Keratinocyte (primary cell): ENCODE results near the gene METTL24. TPM values are rescaled to one million over a fixed set of nuclear protein-coding genes. Genes with fewer than 3 reads are reported as not detected.

Source experiments
- DNase-seq: peaks from one replicate; pipeline ENCODE4 v3.0.0-alpha.2; 2011; ENCODE audit warnings: low read depth, missing footprints, low spot score
- FAIRE-seq: peaks from 2 replicates; lab custom pipeline; 2011; peaks lifted over from hg19 to GRCh38; lab: Jason Lieb, UNC
- H2AFZ ChIP-seq: 2 replicates; pipeline ENCODE4 v1.6.0; 2012; ENCODE audit warnings: low read length, control low read depth, inconsistent platforms; ENCODE audit not compliant: control insufficient read depth
- H3K27ac ChIP-seq: 2 replicates; pipeline ENCODE4 v1.5.1; 2011; ENCODE audit warnings: low read length; ENCODE audit not compliant: control insufficient read depth, insufficient read depth
- H3K27me3 ChIP-seq: 3 replicates; pipeline ENCODE4 v1.6.0; 2011; ENCODE audit warnings: low read length; ENCODE audit not compliant: control insufficient read depth, insufficient read depth; ENCODE audit errors: extremely low read depth
- H3K36me3 ChIP-seq, 2 experiments: 2 replicates in 1 of 2; 3 replicates in 1 of 2; pipeline ENCODE4 v1.5.1; 2011; ENCODE audit warnings: low read length in 2 of 2, mild to moderate bottlenecking in 1 of 2; ENCODE audit not compliant: control insufficient read depth in 2 of 2, insufficient read depth in 2 of 2; ENCODE audit errors: extremely low read depth in 1 of 2
- H3K4me1 ChIP-seq: 3 replicates; pipeline ENCODE4 v1.5.1; 2011; ENCODE audit warnings: low read length; ENCODE audit not compliant: control insufficient read depth, insufficient read depth; ENCODE audit errors: extremely low read depth
- H3K4me2 ChIP-seq: 3 replicates; pipeline ENCODE4 v1.6.0; 2011; ENCODE audit warnings: low read depth, low read length; ENCODE audit not compliant: control insufficient read depth, insufficient read depth; ENCODE audit errors: extremely low read depth
- H3K4me3 ChIP-seq, 3 experiments: fragments of 200-600 bp in 1 of 3; sonication (generic) in 1 of 3; 2 replicates in 2 of 3; 3 replicates in 1 of 3; pipeline ENCODE4 v1.5.1; 2011 to 2016; ENCODE audit warnings: low read length in 3 of 3, mild to moderate bottlenecking in 3 of 3, control low read depth in 2 of 3, inconsistent platforms in 1 of 3, low read depth in 1 of 3, mixed read lengths in 1 of 3, mixed run types in 1 of 3, moderate library complexity in 1 of 3; ENCODE audit not compliant: control insufficient read depth in 2 of 3, insufficient read depth in 2 of 3; ENCODE audit errors: extremely low read depth in 1 of 3
- H3K79me2 ChIP-seq: 2 replicates; pipeline ENCODE4 v1.6.0; 2012; ENCODE audit warnings: low read length; ENCODE audit not compliant: control insufficient read depth, insufficient read depth
- H3K9ac ChIP-seq: 3 replicates; pipeline ENCODE4 v1.6.0; 2011; ENCODE audit warnings: low read length; ENCODE audit not compliant: control insufficient read depth, insufficient read depth; ENCODE audit errors: extremely low read depth
- H3K9me1 ChIP-seq: 3 replicates; pipeline ENCODE4 v1.6.0; 2011; ENCODE audit warnings: low read length; ENCODE audit not compliant: control insufficient read depth, insufficient read depth; ENCODE audit errors: extremely low read depth
- H3K9me3 ChIP-seq: 2 replicates; pipeline ENCODE4 v1.5.1; 2012; ENCODE audit warnings: low read depth, low read length; ENCODE audit not compliant: control insufficient read depth
- H4K20me1 ChIP-seq: 3 replicates; pipeline ENCODE4 v1.6.0; 2011; ENCODE audit warnings: low read length; ENCODE audit not compliant: control insufficient read depth, insufficient read depth; ENCODE audit errors: extremely low read depth
- EZH2 ChIP-seq: IDR thresholded peaks from one replicate; pipeline ENCODE4 v1.6.1; 2012; ENCODE audit warnings: inconsistent platforms, mild to moderate bottlenecking, low read length, moderate library complexity
- dilution Hi-C: fragments of 300-500 bp; cut with MboI; formaldehyde crosslinking; loops from one replicate; pipeline ENCODE4 v1.7.0; 2020; ENCODE audit warnings: low sequenced_read_pairs; ENCODE audit not compliant: extremely low pct_ligation_motif_present
- polyA plus RNA-seq, 5 experiments: library from polyadenylated mRNA; depleted of rRNA in 3 of 5; stranded (reverse) in 3 of 5; stranded (forward) in 1 of 5; unstranded in 1 of 5; fragments of >200 nt; gene quantifications; 1 replicate in 1 of 5; 2 replicates in 3 of 5; 3 replicates in 1 of 5; pipeline versions ENCODE4 v1.2.1 to v1.2.3, GENCODE V29; 2011 to 2012; ENCODE audit warnings: missing spikeins in 2 of 5, low read depth in 1 of 5, low replicate concordance in 1 of 5
- TF ChIP-seq, protein P1 (sequence below), 3 experiments: IDR thresholded peaks in 1 of 3; conservative IDR thresholded peaks in 1 of 3; optimal IDR thresholded peaks in 1 of 3; 2 replicates in 2 of 3; 3 replicates in 1 of 3; pipeline versions ENCODE3 to v1.5.1; 2011; ENCODE audit warnings: low read length in 3 of 3, mild to moderate bottlenecking in 3 of 3, moderate library complexity in 2 of 3, control low read depth in 1 of 3, inconsistent platforms in 1 of 3; ENCODE audit not compliant: insufficient read depth in 2 of 3; ENCODE audit errors: extremely low read depth in 1 of 3

METTL24 gene
- polyA plus RNA-seq, 1 donor (not counting 4 experiments of a cell fraction or from before 2014, with no cell fraction given): not detected

DNA sequence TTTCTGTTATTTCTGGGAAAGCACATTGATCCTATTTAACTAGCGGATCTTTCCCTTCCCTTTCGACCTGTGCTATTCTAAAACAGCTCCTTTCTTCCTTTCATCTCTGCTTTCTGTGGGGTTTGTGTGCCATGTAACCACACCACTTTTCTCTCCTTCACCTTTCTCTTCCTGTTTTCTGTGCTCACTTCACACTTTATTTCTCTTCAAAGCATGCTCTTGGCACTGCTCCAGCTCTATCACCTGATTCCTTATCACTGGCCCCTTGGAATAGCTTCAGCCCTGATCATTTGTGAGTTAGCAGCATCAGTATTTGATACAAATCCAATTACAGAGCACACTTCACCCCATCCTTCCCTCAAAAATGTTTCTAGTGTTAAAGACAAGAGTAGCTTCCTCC is 8.1 kb upstream of the METTL24 start:
- Histone ChIP-seq H3K36me3 (no peaks in the 10 kb centered on the region), H3K4me1 (no peaks in the 10 kb centered on the region), H2AFZ (no peak overlapping the region), H3K4me2 (no peak overlapping the region), H3K27ac (no peak overlapping the region), H3K9me1 (no peaks in the 10 kb centered on the region), H3K27me3 (peaks cover 62% of the 10 kb centered on the region), H3K4me3 (no peak overlapping the region), H3K9ac (no peak overlapping the region), H3K9me3 (no peaks in the 10 kb centered on the region), H3K79me2 (no peaks in the 10 kb centered on the region), H4K20me1 (no peaks in the 10 kb centered on the region)
- no peak for FAIRE-seq
- dilution Hi-C loops: no loop called here
- TF ChIP-seq, protein P1, sequence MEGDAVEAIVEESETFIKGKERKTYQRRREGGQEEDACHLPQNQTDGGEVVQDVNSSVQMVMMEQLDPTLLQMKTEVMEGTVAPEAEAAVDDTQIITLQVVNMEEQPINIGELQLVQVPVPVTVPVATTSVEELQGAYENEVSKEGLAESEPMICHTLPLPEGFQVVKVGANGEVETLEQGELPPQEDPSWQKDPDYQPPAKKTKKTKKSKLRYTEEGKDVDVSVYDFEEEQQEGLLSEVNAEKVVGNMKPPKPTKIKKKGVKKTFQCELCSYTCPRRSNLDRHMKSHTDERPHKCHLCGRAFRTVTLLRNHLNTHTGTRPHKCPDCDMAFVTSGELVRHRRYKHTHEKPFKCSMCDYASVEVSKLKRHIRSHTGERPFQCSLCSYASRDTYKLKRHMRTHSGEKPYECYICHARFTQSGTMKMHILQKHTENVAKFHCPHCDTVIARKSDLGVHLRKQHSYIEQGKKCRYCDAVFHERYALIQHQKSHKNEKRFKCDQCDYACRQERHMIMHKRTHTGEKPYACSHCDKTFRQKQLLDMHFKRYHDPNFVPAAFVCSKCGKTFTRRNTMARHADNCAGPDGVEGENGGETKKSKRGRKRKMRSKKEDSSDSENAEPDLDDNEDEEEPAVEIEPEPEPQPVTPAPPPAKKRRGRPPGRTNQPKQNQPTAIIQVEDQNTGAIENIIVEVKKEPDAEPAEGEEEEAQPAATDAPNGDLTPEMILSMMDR (optimal IDR thresholded peaks at IDR 0.05 in 1 of 3, IDR thresholded peaks at IDR 0.05 in 1 of 3, conservative IDR thresholded peaks at IDR 0.05 in 1 of 3; ENCODE audit: extremely low read depth in 1 of 3, insufficient read depth in 2 of 3, low read length in 3 of 3): no peak
- no peak for TF ChIP-seq EZH2
- DNase-seq: no peak

DNA sequence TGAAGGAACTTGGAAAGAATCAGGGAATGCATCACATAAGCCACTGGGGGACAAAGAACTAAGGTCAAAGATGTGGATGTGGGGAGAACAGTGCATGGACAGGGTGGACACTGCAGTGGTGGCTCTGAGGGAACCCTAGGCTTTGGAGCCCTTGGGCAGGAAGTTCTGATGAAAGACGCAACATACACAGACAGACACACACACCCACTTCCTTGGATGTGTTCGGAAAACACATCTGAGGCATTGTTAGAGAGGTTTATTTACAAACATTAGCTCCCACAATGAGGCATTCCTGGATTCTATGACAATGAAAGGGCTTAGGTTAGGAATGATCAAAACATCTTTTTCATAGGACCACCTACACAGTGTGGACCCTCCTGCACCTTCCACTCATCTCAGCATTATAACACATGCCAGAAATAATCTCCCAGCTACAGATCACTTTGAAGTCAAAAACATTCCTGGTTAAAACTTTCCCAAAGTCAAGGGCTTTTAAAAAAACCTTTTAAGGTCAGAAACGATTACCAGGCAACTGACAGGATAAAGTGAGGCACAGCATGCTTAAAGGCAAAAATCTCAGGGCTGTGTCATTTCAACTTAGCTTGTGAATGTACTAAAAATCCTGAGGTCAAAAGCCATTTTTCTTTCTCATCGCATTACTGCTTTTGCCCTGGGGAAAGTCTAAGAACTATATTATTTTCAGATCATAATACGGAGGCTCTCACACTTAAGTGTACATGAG is 6.4 kb upstream of the METTL24 start:
- FAIRE-seq: no peak

More for the DNA sequence above, 6.4 kb upstream of the METTL24 start:
- Histone ChIP-seq H3K4me3 (no peak overlapping the region), H3K79me2 (no peaks in the 10 kb centered on the region), H3K9me1 (no peaks in the 10 kb centered on the region), H3K27ac (no peak overlapping the region), H3K36me3 (no peaks in the 10 kb centered on the region), H3K27me3 (peaks cover 58% of the 10 kb centered on the region), H2AFZ (no peak overlapping the region), H3K9ac (no peak overlapping the region), H3K4me1 (no peaks in the 10 kb centered on the region), H4K20me1 (no peaks in the 10 kb centered on the region), H3K4me2 (no peak overlapping the region), H3K9me3 (no peaks in the 10 kb centered on the region)
- DNase-seq: no peak
- TF ChIP-seq, protein P1 (optimal IDR thresholded peaks at IDR 0.05 in 1 of 3, IDR thresholded peaks at IDR 0.05 in 1 of 3, conservative IDR thresholded peaks at IDR 0.05 in 1 of 3; ENCODE audit: extremely low read depth in 1 of 3, insufficient read depth in 2 of 3, low read length in 3 of 3): no peak
- no peak for TF ChIP-seq EZH2
- dilution Hi-C loops: no loop called here
